OCI-LY7 (cell line): ENCODE data around the gene PRR20E.

Experiments used
- CTCF ChIP-seq: fragments of 200-600 bp; sonication (generic); conservative IDR thresholded peaks from 2 replicates; pipeline ENCODE4 v1.5.1; 2014; ENCODE audit warnings: mild to moderate bottlenecking, antibody characterized with exemption, low read length, moderate library complexity, mixed read lengths
- EZH2phosphoT487 ChIP-seq: fragments of 200-600 bp; sonication (generic); IDR thresholded peaks from 2 replicates; pipeline ENCODE4 v1.6.1; 2018; ENCODE audit warnings: low read depth, borderline replicate concordance, mild to moderate bottlenecking, mixed run types, antibody characterized with exemption, low read length, moderate library complexity, mixed read lengths

- TF ChIP-seq CTCF (no peak), EZH2phosphoT487 (no peak)
Measured at GRCh38 chr13:57137585-57137984, 29.4 kb upstream of the PRR20E start.
